A549 (cell line): ENCODE results near the gene TMEM132D. TPM values are rescaled to one million over a fixed set of nuclear protein-coding genes. Genes with fewer than 3 reads are reported as not detected.

Experiments used
- ATAC-seq, 2 experiments: fragments of 200-7000 bp in 1 of 2; fragments of >200 bp in 1 of 2; cut with Nextera tagmentation in 1 of 2; cut with Tn5 transposase in 1 of 2; 3 replicates each; pipeline versions ENCODE4 v1.8.0 to v1.9.1; 2018 to 2020; ENCODE audit warnings: mild to moderate bottlenecking in 1 of 2, moderate library complexity in 1 of 2
- CTCF ChIA-PET: fragments of 300-600 bp; sonication (Branson Sonifier 250); formaldehyde crosslinking; extraction: SDS; loops from one replicate; lab custom pipeline; 2021; ENCODE audit warnings: antibody characterized with exemption, inconsistent platforms; lab: Yijun Ruan, JAX
- POLR2A ChIA-PET: fragments of 350-600 bp; formaldehyde crosslinking; extraction: SDS; loops from one replicate; lab custom pipeline; 2021; ENCODE audit warnings: antibody characterized with exemption, inconsistent platforms; lab: Yijun Ruan, JAX
- DNase-seq, 2 experiments: peaks; one replicate each; pipeline versions ENCODE4 v3.0.0 to v3.0.0-alpha.2; 2011 to 2016; ENCODE audit warnings: low read depth in 1 of 2, low spot score in 1 of 2
- FAIRE-seq: peaks from 2 replicates; lab custom pipeline; 2011; peaks lifted over from hg19 to GRCh38; lab: Jason Lieb, UNC
- H3K27ac ChIP-seq, 2 experiments: fragments of >200 bp; sonication (Bioruptor Twin); formaldehyde crosslinking; 3 replicates each; pipeline ENCODE4 v1.5.1; 2016 to 2017
- H3K4me1 ChIP-seq: fragments of >200 bp; sonication (Bioruptor Twin); formaldehyde crosslinking; 3 replicates; pipeline ENCODE4 v1.6.1; 2016
- H3K4me2 ChIP-seq: fragments of >200 bp; sonication (Bioruptor Twin); formaldehyde crosslinking; 3 replicates; pipeline ENCODE4 v1.6.1; 2016
- H3K4me3 ChIP-seq: fragments of >200 bp; sonication (Bioruptor Twin); formaldehyde crosslinking; 3 replicates; pipeline ENCODE4 v1.5.1; 2016
- H3K9me3 ChIP-seq: fragments of >200 bp; sonication (Bioruptor Twin); formaldehyde crosslinking; 3 replicates; pipeline ENCODE4 v1.6.1; 2016
- CEBPB ChIP-seq, 2 experiments: fragments of >200 bp in 1 of 2; sonication (Bioruptor Twin) in 1 of 2; formaldehyde crosslinking in 1 of 2; IDR thresholded peaks; 2 replicates each; pipeline ENCODE4 v1.6.1; 2012 to 2016
- CHD2 ChIP-seq: fragments of 150-350 bp; IDR thresholded peaks from 2 replicates; pipeline ENCODE4 v1.6.1; 2014; ENCODE audit warnings: low read length; ENCODE audit not compliant: partially characterized antibody
- CHD4 ChIP-seq: fragments of 200-600 bp; sonication (generic); IDR thresholded peaks from 2 replicates; pipeline ENCODE4 v1.6.1; 2016; ENCODE audit warnings: antibody characterized with exemption, mild to moderate bottlenecking, borderline replicate concordance
- EHMT2 ChIP-seq: fragments of 200-600 bp; sonication (generic); IDR thresholded peaks from 2 replicates; pipeline ENCODE4 v1.6.1; 2016; ENCODE audit warnings: antibody characterized with exemption, low read depth, mild to moderate bottlenecking, moderate library complexity
- EP300 ChIP-seq, 2 experiments: fragments of >200 bp; sonication (Bioruptor Twin); formaldehyde crosslinking; IDR thresholded peaks; 2 replicates in 1 of 2; 3 replicates in 1 of 2; pipeline ENCODE4 v1.6.1; 2016 to 2017
- ESRRA ChIP-seq: fragments of 150-350 bp; IDR thresholded peaks from 2 replicates; pipeline ENCODE4 v1.6.1; 2014; ENCODE audit warnings: mild to moderate bottlenecking, low read length, borderline replicate concordance
- FOXS1 ChIP-seq: fragments of 250-450 bp; sonication (Bioruptor Pico); IDR thresholded peaks from 2 replicates; pipeline ENCODE4 v1.5.0; 2020; ENCODE audit warnings: mild to moderate bottlenecking, moderate library complexity
- GATA3 ChIP-seq: IDR thresholded peaks from 2 replicates; pipeline ENCODE4 v1.6.1; 2012; ENCODE audit warnings: borderline replicate concordance
- HDAC2 ChIP-seq: fragments of 200-600 bp; sonication (generic); IDR thresholded peaks from 2 replicates; pipeline ENCODE4 v1.6.1; 2016
- HOXB13 ChIP-seq: fragments of 250-450 bp; sonication (Bioruptor Pico); IDR thresholded peaks from 2 replicates; pipeline ENCODE4 v1.5.0; 2020; ENCODE audit warnings: low read depth, mild to moderate bottlenecking, moderate library complexity
- JUN ChIP-seq, 2 experiments: fragments of >200 bp; sonication (Bioruptor Twin); formaldehyde crosslinking; IDR thresholded peaks; 2 replicates in 1 of 2; 3 replicates in 1 of 2; pipeline ENCODE4 v1.6.1; 2016 to 2017
- JUNB ChIP-seq: fragments of >200 bp; sonication (Bioruptor Twin); formaldehyde crosslinking; IDR thresholded peaks from 2 replicates; pipeline ENCODE4 v1.6.1; 2016
- KDM1A ChIP-seq: fragments of 200-600 bp; sonication (generic); IDR thresholded peaks from 2 replicates; pipeline ENCODE4 v1.6.1; 2016; ENCODE audit warnings: low read depth, mild to moderate bottlenecking
- KDM5A ChIP-seq: fragments of 200-600 bp; sonication (generic); IDR thresholded peaks from 2 replicates; pipeline ENCODE4 v1.6.1; 2016; ENCODE audit warnings: antibody characterized with exemption, mild to moderate bottlenecking
- NPAS2 ChIP-seq: fragments of 250-450 bp; sonication (Bioruptor Pico); IDR thresholded peaks from 2 replicates; pipeline ENCODE4 v1.8.0; 2022; ENCODE audit warnings: mild to moderate bottlenecking, moderate library complexity, borderline replicate concordance
- POLR2AphosphoS2 ChIP-seq: conservative IDR thresholded peaks from 2 replicates; pipeline ENCODE4 v1.6.1; 2012; ENCODE audit warnings: low read length, improper control_type of control experiment, inconsistent platforms
- RAD21 ChIP-seq, 2 experiments: fragments of >200 bp in 1 of 2; sonication (Bioruptor Twin) in 1 of 2; formaldehyde crosslinking in 1 of 2; IDR thresholded peaks in 1 of 2; conservative IDR thresholded peaks in 1 of 2; 2 replicates in 1 of 2; 3 replicates in 1 of 2; pipeline ENCODE4 v1.6.1; 2012 to 2018; ENCODE audit warnings: inconsistent platforms in 1 of 2
- RARB ChIP-seq: fragments of 250-450 bp; sonication (Bioruptor Pico); IDR thresholded peaks from 2 replicates; pipeline ENCODE4 v1.8.0; 2021; ENCODE audit warnings: mild to moderate bottlenecking, moderate library complexity
- SMC3 ChIP-seq: fragments of >200 bp; sonication (Bioruptor Twin); formaldehyde crosslinking; IDR thresholded peaks from 3 replicates; pipeline ENCODE4 v1.6.1; 2018; ENCODE audit warnings: inconsistent platforms
- TP53 ChIP-seq: fragments of 250-450 bp; sonication (Bioruptor Pico); IDR thresholded peaks from 2 replicates; pipeline ENCODE4 v1.5.0; 2021; ENCODE audit warnings: mild to moderate bottlenecking, moderate library complexity
- ZFP36 ChIP-seq: fragments of 450-650 bp; IDR thresholded peaks from 2 replicates; pipeline ENCODE4 v1.6.1; 2014; ENCODE audit warnings: borderline replicate concordance; ENCODE audit not compliant: partially characterized antibody
- WGBS: methylation state at CpG from one replicate; pipeline ENCODE4 v1.1.6; 2017; ENCODE audit errors: missing lambda C conversion rate; 5-methylcytosine and 5-hydroxymethylcytosine counted together
- polyA plus RNA-seq, 4 experiments: library from polyadenylated mRNA; depleted of rRNA in 3 of 4; stranded (reverse); fragments of >200 nt; fragmentation: RNase III in 1 of 4; extraction: RNeasy Plus Mini Kit Qiagen cat#74134 plus additional on column Dnase treatment in 1 of 4; gene quantifications; 2 replicates in 3 of 4; 3 replicates in 1 of 4; pipeline ENCODE4 v1.2.3, GENCODE V29; 2011 to 2017
- TF ChIP-seq, protein P1 (sequence below): fragments of 200-600 bp; sonication (generic); IDR thresholded peaks from 2 replicates; pipeline ENCODE4 v1.6.1; 2016; ENCODE audit warnings: antibody characterized with exemption, mild to moderate bottlenecking, moderate library complexity
- TF ChIP-seq, protein P2 (sequence below): fragments of 150-350 bp; IDR thresholded peaks from 2 replicates; pipeline ENCODE4 v1.6.1; 2014; ENCODE audit warnings: low read depth, mild to moderate bottlenecking, low read length
- TF ChIP-seq, protein P3 (sequence below): fragments of 250-450 bp; sonication (Bioruptor Pico); IDR thresholded peaks from 2 replicates; pipeline ENCODE4 v1.5.0; 2021; ENCODE audit warnings: mild to moderate bottlenecking, moderate library complexity, borderline replicate concordance
- TF ChIP-seq, protein P4 (sequence below): fragments of >200 bp; sonication (Bioruptor Twin); formaldehyde crosslinking; IDR thresholded peaks from 3 replicates; pipeline ENCODE4 v1.6.1; 2016
- TF ChIP-seq, protein P5 (sequence below): IDR thresholded peaks from 2 replicates; pipeline ENCODE4 v1.6.1; 2012; ENCODE audit warnings: low read depth, borderline replicate concordance

TMEM132D gene
- polyA plus RNA-seq, 2 of the 4 experiments (the other 2 are of a cell fraction): not detected

DNA sequence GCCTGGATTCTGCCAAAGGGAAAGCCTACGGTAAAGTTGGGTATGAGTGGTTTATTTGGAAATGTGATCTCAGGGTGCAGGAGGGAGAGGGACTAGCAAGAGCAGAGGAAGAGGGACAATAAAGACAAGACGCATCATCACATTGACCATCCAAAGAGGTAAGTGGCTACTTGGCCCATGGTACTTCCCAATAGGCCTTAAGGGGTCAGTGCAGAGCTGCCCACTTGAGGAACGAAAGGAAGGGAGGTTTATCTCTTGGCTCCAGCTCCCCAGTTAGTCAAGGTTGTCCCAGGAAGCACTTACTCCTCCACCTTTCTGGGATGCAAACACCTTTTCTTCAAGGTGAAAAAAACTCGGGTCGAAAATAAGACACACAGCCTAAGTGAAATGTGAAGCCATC lies 323.9 kb downstream of the TMEM132D start:
- 18% methylated on average over 5 of the region's 5 CpGs for WGBS
- H3K4me1 ChIP-seq: no peaks in the 10 kb centered on the region
- DNase-seq: no peak
- no peaks in the 10 kb centered on the region; the same call in 2 of the 3 replicates for H3K9me3 ChIP-seq
- TF ChIP-seq, protein P1, sequence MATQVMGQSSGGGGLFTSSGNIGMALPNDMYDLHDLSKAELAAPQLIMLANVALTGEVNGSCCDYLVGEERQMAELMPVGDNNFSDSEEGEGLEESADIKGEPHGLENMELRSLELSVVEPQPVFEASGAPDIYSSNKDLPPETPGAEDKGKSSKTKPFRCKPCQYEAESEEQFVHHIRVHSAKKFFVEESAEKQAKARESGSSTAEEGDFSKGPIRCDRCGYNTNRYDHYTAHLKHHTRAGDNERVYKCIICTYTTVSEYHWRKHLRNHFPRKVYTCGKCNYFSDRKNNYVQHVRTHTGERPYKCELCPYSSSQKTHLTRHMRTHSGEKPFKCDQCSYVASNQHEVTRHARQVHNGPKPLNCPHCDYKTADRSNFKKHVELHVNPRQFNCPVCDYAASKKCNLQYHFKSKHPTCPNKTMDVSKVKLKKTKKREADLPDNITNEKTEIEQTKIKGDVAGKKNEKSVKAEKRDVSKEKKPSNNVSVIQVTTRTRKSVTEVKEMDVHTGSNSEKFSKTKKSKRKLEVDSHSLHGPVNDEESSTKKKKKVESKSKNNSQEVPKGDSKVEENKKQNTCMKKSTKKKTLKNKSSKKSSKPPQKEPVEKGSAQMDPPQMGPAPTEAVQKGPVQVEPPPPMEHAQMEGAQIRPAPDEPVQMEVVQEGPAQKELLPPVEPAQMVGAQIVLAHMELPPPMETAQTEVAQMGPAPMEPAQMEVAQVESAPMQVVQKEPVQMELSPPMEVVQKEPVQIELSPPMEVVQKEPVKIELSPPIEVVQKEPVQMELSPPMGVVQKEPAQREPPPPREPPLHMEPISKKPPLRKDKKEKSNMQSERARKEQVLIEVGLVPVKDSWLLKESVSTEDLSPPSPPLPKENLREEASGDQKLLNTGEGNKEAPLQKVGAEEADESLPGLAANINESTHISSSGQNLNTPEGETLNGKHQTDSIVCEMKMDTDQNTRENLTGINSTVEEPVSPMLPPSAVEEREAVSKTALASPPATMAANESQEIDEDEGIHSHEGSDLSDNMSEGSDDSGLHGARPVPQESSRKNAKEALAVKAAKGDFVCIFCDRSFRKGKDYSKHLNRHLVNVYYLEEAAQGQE: no peak
- TF ChIP-seq TP53 (CRISPR knock-in tag): no peak
- no peak for TF ChIP-seq POLR2AphosphoS2
- no peak for TF ChIP-seq EHMT2
- TF ChIP-seq FOXS1 (CRISPR knock-in tag): no peak
- TF ChIP-seq, protein P2, sequence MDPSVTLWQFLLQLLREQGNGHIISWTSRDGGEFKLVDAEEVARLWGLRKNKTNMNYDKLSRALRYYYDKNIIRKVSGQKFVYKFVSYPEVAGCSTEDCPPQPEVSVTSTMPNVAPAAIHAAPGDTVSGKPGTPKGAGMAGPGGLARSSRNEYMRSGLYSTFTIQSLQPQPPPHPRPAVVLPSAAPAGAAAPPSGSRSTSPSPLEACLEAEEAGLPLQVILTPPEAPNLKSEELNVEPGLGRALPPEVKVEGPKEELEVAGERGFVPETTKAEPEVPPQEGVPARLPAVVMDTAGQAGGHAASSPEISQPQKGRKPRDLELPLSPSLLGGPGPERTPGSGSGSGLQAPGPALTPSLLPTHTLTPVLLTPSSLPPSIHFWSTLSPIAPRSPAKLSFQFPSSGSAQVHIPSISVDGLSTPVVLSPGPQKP: no peak
- TF ChIP-seq EP300 (IDR thresholded peaks at IDR 0.05): no peak
- TF ChIP-seq KDM1A: no peak
- TF ChIP-seq, protein P3, sequence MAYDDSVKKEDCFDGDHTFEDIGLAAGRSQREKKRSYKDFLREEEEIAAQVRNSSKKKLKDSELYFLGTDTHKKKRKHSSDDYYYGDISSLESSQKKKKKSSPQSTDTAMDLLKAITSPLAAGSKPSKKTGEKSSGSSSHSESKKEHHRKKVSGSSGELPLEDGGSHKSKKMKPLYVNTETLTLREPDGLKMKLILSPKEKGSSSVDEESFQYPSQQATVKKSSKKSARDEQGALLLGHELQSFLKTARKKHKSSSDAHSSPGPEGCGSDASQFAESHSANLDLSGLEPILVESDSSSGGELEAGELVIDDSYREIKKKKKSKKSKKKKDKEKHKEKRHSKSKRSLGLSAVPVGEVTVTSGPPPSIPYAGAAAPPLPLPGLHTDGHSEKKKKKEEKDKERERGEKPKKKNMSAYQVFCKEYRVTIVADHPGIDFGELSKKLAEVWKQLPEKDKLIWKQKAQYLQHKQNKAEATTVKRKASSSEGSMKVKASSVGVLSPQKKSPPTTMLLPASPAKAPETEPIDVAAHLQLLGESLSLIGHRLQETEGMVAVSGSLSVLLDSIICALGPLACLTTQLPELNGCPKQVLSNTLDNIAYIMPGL (CRISPR knock-in tag): no peak
- no peak for TF ChIP-seq HDAC2
- TF ChIP-seq CHD2: no peak
- TF ChIP-seq, protein P4, sequence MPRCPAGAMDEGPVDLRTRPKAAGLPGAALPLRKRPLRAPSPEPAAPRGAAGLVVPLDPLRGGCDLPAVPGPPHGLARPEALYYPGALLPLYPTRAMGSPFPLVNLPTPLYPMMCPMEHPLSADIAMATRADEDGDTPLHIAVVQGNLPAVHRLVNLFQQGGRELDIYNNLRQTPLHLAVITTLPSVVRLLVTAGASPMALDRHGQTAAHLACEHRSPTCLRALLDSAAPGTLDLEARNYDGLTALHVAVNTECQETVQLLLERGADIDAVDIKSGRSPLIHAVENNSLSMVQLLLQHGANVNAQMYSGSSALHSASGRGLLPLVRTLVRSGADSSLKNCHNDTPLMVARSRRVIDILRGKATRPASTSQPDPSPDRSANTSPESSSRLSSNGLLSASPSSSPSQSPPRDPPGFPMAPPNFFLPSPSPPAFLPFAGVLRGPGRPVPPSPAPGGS: no peak
- no peak for TF ChIP-seq NPAS2
- TF ChIP-seq, protein P5, sequence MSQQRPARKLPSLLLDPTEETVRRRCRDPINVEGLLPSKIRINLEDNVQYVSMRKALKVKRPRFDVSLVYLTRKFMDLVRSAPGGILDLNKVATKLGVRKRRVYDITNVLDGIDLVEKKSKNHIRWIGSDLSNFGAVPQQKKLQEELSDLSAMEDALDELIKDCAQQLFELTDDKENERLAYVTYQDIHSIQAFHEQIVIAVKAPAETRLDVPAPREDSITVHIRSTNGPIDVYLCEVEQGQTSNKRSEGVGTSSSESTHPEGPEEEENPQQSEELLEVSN: no peak
- no peak for TF ChIP-seq RARB (CRISPR knock-in tag)
- H3K4me3 ChIP-seq: no peak overlapping the region
- ATAC-seq: no peak
- CTCF ChIA-PET: no interaction called here
- POLR2A ChIA-PET: no interaction called here
- no peak for FAIRE-seq
- no peak overlapping the region for H3K27ac ChIP-seq
- no peak overlapping the region for H3K4me2 ChIP-seq

DNA sequence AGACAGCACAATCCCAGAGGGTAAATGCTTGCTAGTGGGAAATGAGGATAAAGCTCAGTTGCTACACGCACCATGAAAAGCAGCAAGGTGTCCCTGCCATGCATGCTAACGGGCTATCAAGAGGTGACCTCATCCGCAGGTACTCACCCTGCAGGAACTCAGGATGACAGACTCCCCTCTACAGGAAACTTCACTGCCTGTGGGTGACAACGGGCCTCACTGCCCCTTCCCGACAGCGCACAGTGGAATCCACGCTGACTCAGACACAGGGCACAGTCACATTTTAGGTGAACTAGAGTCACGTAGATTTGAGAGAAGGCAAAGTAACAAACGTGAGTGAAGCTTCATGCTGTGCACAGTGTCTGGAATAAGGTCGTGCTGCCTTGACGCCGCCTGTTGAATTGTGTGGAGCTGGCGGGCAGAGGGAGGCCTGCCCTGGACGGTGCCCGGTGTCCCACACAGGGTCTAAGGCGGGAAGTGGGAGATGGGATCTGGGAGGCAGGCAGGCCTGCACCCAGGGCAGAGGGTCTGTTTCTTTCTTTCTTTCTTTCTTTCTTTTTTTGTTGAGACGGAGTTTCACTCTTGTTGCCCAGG lies 331.8 kb downstream of the TMEM132D start:
- H3K4me1 ChIP-seq: no peaks in the 10 kb centered on the region
- FAIRE-seq: no peak
- WGBS: 21% methylated on average over 17 of the region's 17 CpGs
- ChIA-PET POLR2A (no interaction called here), CTCF (interaction anchor here (0.7 kb wide), 1 partner anchor 21 kb away, joined by 3 read pairs; no protein-coding TSS in a partner anchor)
- no peak overlapping the region for H3K27ac ChIP-seq
- DNase-seq: no peak
- H3K9me3 ChIP-seq: no peaks in the 10 kb centered on the region
- no peak for ATAC-seq
- H3K4me3 ChIP-seq: no peak overlapping the region
- no peak overlapping the region for H3K4me2 ChIP-seq
- no peak for TF ChIP-seq HOXB13 (CRISPR knock-in tag)
- TF ChIP-seq KDM5A: no peak
- TF ChIP-seq JUNB: no peak
- no peak for TF ChIP-seq GATA3
- TF ChIP-seq KDM1A: no peak
- no peak for TF ChIP-seq ESRRA
- TF ChIP-seq SMC3: no peak
- TF ChIP-seq FOXS1 (CRISPR knock-in tag): no peak
- TF ChIP-seq CEBPB (IDR thresholded peaks at IDR 0.05): no peak
- no peak for TF ChIP-seq ZFP36
- no peak for TF ChIP-seq JUN (IDR thresholded peaks at IDR 0.05)
- TF ChIP-seq, protein P3 (CRISPR knock-in tag): no peak
- no peak for TF ChIP-seq RAD21 (conservative IDR thresholded peaks at IDR 0.05 in 1 of 2, IDR thresholded peaks at IDR 0.05 in 1 of 2)
- no peak for TF ChIP-seq CHD4
